Embryonic facial prominence (tissue), 1 donor: Measurements from ENCODE around the gene MYF6.

Experiments
- DNase-seq: peaks from one replicate; pipeline ENCODE4 v3.0.0-alpha.2; 2016; ENCODE audit errors: extremely low spot score

Gene MYF6

DNA sequence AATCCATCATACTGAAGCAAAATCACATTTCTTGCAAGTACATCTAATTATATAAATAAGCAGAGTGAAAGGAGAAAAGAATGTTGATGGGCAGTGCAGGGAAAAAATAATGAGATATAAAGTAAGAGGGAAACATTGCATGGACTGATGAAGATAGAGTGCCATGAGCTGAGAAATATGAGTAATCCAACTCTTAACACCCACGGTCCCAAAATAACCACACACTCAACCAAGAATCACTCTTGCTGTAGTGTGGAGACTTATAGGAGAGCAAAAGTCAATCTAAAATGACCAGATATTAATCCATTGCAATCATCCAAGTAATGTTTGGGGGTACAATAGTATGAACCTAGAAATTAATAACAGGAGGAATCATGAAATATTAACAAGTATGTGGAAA, 49.4 kb downstream of the MYF6 start:
- DNase-seq, result no peak
